H7 (cell line): ENCODE measurements around the gene PLCH2. TPM values are rescaled to one million over a fixed set of nuclear protein-coding genes. Genes with fewer than 3 reads are reported as not detected.
"Not testable (repeated sequence)": the region's sequence is repeated elsewhere in the genome, so short reads cannot be mapped to it uniquely, and the experiment has no call there.

Experiments
- DNase-seq: peaks from one replicate; pipeline ENCODE4 v3.0.0; 2012
- H3K27me3 ChIP-seq: 2 replicates; pipeline ENCODE4 v1.6.0; 2011; ENCODE audit warnings: mild to moderate bottlenecking, low read length; ENCODE audit not compliant: control insufficient read depth, insufficient read depth
- H3K36me3 ChIP-seq: replicated peaks from 2 replicates; pipeline ENCODE4 v1.5.1; 2011; ENCODE audit warnings: low read length; ENCODE audit not compliant: control insufficient read depth, insufficient read depth
- H3K4me3 ChIP-seq: 2 replicates; pipeline ENCODE4 v1.5.1; 2011; ENCODE audit warnings: low read depth, mild to moderate bottlenecking, control low read depth, low read length, moderate library complexity; ENCODE audit not compliant: insufficient read depth
- total RNA-seq: library from RNA; depleted of rRNA; stranded (reverse); fragments of >200 nt; shearing (Covaris generic); gene quantifications from 2 replicates; pipeline ENCODE4 v1.2.3, GENCODE V29; 2014

Gene PLCH2
- total RNA-seq, 1 experiment from 2014 or later: 0.24 TPM

DNA sequence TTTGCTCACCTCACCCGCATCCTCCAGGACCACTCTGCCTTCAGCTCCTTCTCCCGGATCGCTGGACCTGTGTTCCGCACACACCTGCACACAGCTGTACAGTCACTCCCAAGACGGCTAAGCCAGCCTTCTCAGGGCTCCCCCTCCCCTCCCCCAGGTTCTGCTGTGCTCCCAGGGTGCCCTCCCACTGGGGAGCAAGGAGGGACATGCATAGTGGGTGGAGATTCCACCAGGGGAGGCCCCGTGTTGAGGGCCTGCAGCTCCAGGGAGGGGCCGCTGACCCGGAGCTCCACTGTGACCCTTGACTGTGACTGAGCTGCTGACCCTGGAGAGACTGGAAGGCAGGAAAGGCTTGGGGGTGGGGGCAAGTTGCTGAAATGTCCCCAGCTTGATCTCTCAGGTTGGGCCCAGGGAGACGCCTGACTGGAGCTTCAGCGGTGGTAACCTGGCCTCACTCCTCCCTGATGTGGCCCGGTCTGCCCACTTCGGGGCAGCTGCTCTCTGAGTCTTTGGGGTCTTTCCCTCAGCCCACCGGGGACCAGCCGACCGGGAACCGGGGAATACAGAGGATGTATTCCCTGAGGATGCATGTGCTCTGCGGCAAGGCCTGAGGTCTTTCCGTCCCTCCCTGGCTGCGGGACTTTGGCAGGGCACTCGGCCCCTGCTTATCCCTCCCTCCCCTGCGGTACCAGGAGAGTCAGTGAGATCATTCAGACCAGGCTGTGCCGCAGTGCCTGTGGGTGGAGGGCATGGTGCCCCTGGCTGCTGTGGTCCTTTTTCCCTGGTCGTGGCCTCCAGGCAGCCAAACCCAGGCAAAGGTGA, 28.6 kb upstream of the PLCH2 start:
- Histone ChIP-seq H3K36me3 (no peaks in the 10 kb centered on the region), H3K27me3 (peaks cover 21% of the 10 kb centered on the region), H3K4me3 (no peak overlapping the region)
- peak; percentile 80 for DNase-seq

GRCh38 chr1:2448098-2448445, 28.0 kb upstream of the PLCH2 start:
- no peak for DNase-seq
- H3K27me3 ChIP-seq: peaks cover 15% of the 10 kb centered on the region
- no peak overlapping the region for H3K4me3 ChIP-seq
- no peaks in the 10 kb centered on the region for H3K36me3 ChIP-seq

DNA sequence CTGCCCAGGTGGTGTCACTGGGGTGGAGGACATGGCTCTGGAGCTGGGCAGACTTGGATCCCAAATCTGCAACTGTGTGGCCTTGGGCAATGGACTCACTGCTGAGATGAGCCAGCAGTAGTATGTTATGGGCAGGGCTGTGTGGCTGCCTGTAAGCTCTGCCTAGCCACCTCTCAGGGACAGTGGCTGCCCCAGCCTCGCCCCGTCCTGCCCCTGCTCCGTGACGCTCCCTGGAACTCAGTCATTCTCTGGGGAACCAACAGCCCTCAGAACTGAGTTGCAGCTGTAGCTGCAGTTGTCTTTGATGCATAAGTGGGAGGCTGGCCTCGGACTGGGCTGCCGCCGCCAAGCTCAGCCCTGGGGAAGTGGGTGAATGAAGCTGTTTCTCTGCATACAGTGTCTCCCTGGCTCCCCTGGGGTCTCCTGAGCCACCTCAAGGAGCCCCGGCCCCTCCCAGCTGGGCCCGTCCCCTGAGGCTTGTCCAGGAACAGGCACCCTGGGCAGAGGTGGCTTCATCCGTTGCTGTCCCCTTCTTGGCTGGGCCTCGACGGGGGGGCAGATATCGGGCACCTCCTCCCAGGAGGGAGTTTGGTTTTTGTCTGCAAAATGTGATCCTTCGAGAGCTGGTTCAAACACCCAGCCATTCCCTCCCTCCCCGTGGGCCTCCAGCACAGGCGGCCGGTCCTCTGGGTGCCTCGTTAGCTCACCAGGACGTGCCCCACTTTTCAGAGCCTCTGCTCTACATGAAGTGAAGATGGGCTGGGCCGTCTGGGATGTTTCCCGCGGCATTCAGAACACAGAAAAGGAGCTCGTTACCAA, 26.2 kb upstream of the PLCH2 start:
- peaks cover under 1% of the 10 kb centered on the region; the same call in 1 of the 2 replicates for H3K27me3 ChIP-seq
- DNase-seq: peak; percentile 73

GRCh38 chr1:2451741-2452140, 24.3 kb upstream of the PLCH2 start:
- Histone ChIP-seq H3K27me3 (no peaks in the 10 kb centered on the region), H3K36me3 (no peaks in the 10 kb centered on the region), H3K4me3 (no peak overlapping the region)
- DNase-seq: no peak

More for the DNA sequence above, 26.2 kb upstream of the PLCH2 start:
- Histone ChIP-seq H3K36me3 (no peaks in the 10 kb centered on the region), H3K4me3 (no peak overlapping the region)

GRCh38 chr1:2452201-2452931, 23.7 kb upstream of the PLCH2 start:
- Histone ChIP-seq H3K36me3 (no peaks in the 10 kb centered on the region), H3K4me3 (no peak overlapping the region), H3K27me3 (no peaks in the 10 kb centered on the region)
- DNase-seq: peak; percentile 83

- no peak overlapping the region for H3K4me3 ChIP-seq
- H3K27me3 ChIP-seq: no peaks in the 10 kb centered on the region
- DNase-seq: peak; percentile 78
- H3K36me3 ChIP-seq: no peaks in the 10 kb centered on the region
Observed at GRCh38 chr1:2452932-2453315, 23.2 kb upstream of the PLCH2 start.

GRCh38 chr1:2454227-2454626, 21.9 kb upstream of the PLCH2 start:
- H3K4me3 ChIP-seq: no peak overlapping the region
- H3K36me3 ChIP-seq: no peaks in the 10 kb centered on the region
- no peaks in the 10 kb centered on the region for H3K27me3 ChIP-seq
- DNase-seq: no peak

DNA sequence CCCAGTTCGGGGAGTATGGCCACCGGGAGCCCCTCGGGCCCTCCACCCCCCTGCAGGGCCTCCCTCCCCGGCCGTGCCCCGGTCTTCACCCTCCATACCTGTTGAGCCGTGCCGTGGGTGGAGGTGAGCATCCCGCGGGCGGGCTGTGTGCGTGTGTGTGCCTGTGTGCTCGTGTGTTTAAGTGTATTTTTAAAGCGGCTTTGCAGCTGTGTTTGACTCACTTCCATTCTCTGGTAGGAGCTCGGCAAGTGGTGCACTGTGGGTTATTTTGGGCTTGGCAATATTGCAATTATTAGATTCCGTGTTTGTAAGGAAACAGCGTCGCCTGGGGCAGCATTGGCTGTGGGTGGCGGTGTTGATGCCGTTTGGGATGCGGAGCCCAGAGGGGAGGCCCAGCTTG, 20.3 kb upstream of the PLCH2 start:
- no peaks in the 10 kb centered on the region for H3K27me3 ChIP-seq
- DNase-seq: no peak
- no peak overlapping the region for H3K4me3 ChIP-seq
- no peaks in the 10 kb centered on the region for H3K36me3 ChIP-seq

GRCh38 chr1:2457444-2457843, 18.6 kb upstream of the PLCH2 start:
- Histone ChIP-seq H3K36me3 (no peaks in the 10 kb centered on the region), H3K27me3 (no peaks in the 10 kb centered on the region), H3K4me3 (no peak overlapping the region)
- no peak for DNase-seq

GRCh38 chr1:2458687-2459086, 17.4 kb upstream of the PLCH2 start:
- Histone ChIP-seq H3K4me3 (no peak overlapping the region), H3K27me3 (no peaks in the 10 kb centered on the region), H3K36me3 (no peaks in the 10 kb centered on the region)
- DNase-seq: no peak

DNA sequence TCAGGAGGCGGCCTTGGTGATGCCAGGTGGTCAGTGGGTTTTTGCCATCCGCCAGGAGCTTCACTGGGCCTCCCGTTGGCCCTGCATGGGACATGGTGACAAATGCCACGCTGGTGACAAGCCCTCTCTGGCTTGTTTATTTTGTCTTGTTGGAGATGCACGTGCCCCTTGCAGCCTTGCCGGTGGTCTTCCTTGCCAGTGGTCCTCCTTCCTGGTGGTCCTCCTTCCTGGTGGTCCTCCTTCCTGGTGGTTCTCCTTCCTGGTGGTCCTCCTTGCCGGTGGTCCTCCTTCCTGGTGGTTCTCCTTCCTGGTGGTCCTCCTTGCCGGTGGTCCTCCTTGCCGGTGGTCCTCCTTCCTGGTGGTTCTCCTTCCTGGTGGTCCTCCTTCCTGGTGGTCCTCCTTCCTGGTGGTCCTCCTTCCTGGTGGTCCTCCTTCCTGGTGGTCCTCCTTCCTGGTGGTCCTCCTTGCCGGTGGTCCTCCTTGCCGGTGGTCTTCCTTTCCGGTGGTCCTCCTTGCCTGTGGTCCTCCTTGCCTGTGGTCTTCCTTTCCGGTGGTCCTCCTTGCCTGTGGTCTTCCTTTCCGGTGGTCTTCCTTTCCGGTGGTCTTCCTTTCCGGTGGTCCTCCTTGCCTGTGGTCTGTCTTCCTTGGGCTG, 16.9 kb upstream of the PLCH2 start:
- H3K36me3 ChIP-seq, DNase-seq, H3K27me3 ChIP-seq, H3K4me3 ChIP-seq: not testable (repeated sequence)

GRCh38 chr1:2459757-2460156, 16.3 kb upstream of the PLCH2 start:
- H3K27me3 ChIP-seq: no peaks in the 10 kb centered on the region
- no peaks in the 10 kb centered on the region for H3K36me3 ChIP-seq
- H3K4me3 ChIP-seq: no peak overlapping the region
- DNase-seq: no peak

DNA sequence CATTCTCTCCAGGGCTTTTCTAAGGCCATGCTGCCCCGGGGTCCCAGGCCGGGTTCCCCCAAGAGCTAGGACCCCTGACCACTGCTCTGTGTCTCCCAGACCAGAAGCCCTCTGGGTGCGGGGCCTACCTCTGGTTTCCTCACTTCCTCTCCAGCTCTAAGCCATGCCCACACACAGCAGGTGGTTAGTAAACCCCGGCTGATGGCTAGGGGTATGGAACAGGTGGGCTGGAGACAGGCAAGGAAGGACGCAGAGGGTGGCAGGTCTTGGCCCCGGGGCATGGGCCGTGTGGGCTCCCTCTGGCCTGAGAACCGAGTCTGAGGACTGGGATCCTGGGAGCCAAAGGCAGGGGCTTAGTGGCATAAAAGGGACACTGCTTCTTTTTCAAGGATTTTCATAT, 15.9 kb upstream of the PLCH2 start:
- no peak overlapping the region for H3K4me3 ChIP-seq
- H3K27me3 ChIP-seq: no peaks in the 10 kb centered on the region
- H3K36me3 ChIP-seq: no peaks in the 10 kb centered on the region
- DNase-seq: no peak

- Histone ChIP-seq H3K27me3 (no peaks in the 10 kb centered on the region), H3K4me3 (no peak overlapping the region)
Observed at GRCh38 chr1:2460996-2461751, 14.9 kb upstream of the PLCH2 start.

More at GRCh38 chr1:2460996-2461751, 14.9 kb upstream of the PLCH2 start:
- H3K36me3 ChIP-seq: no peaks in the 10 kb centered on the region
- no peak for DNase-seq
